Psoas muscle (tissue), 8 donors: Measurements from ENCODE around the gene GALNT17. TPM values are rescaled to one million over a fixed set of nuclear protein-coding genes. Genes with fewer than 3 reads are reported as not detected.
A peak's percentile ranks its signal among the peaks of the same experiment; 100 is the strongest.

Source experiments
- ATAC-seq, 4 donors: fragments of 200-7000 bp; cut with Tn5 transposase; one replicate each; pipeline ENCODE4 v1.9.1; 2020; ENCODE audit warnings: moderate library complexity in 3 of 4, mild to moderate bottlenecking in 2 of 4
- DNase-seq, 2 donors: peaks; one replicate each; pipeline ENCODE4 v3.0.0-alpha.2; 2020
- H3K27ac ChIP-seq: fragments of 200-600 bp; one replicate; pipeline ENCODE4 v1.8.0; 2022
- H3K27me3 ChIP-seq, 3 donors: fragments of 200-600 bp in 1 of 3; one replicate each; pipeline versions ENCODE4 v1.6.1 to v1.8.0; 2013 to 2022; ENCODE audit warnings: low read length in 2 of 3, mild to moderate bottlenecking in 2 of 3, moderate library complexity in 1 of 3; ENCODE audit not compliant: insufficient read depth in 3 of 3
- H3K36me3 ChIP-seq, 2 donors: fragments of 200-600 bp in 1 of 2; one replicate each; pipeline versions ENCODE4 v1.6.1 to v1.8.0; 2013 to 2022; ENCODE audit warnings: low read depth in 1 of 2, mild to moderate bottlenecking in 1 of 2, moderate library complexity in 1 of 2; ENCODE audit not compliant: insufficient read depth in 1 of 2
- H3K4me1 ChIP-seq: fragments of 200-600 bp; one replicate; pipeline ENCODE4 v1.8.0; 2022
- H3K4me3 ChIP-seq: fragments of 200-600 bp; one replicate; pipeline ENCODE4 v1.8.0; 2022; ENCODE audit warnings: mild to moderate bottlenecking
- H3K9me3 ChIP-seq: fragments of 200-600 bp; one replicate; pipeline ENCODE4 v1.8.0; 2022
- WGBS, 3 donors: extraction: QIAGEN DNeasy Blood & Tissue Kit; methylation state at CpG; one replicate each; pipeline versions ENCODE4 v1.1.6 to v1.1.7; 2013; 5-methylcytosine and 5-hydroxymethylcytosine counted together
- intact Hi-C, 2 donors: fragments of 100-400 bp; cut with DNase I; formaldehyde crosslinking; loops; one replicate each; pipeline versions ENCODE4 v1.11.0 to v1.14.2; 2022
- polyA plus RNA-seq, 3 donors: library from polyadenylated mRNA; stranded (reverse); fragments of 200-250 nt; gene quantifications; one replicate each; pipeline ENCODE4 v1.2.3, GENCODE V29; 2013
- total RNA-seq, 4 donors: library from RNA; stranded (reverse); fragmentation: NEBNext Ultra II Directional in 2 of 4; extraction: Animal tissue kit (Norgen Biotek cat#: 25700) in 2 of 4; gene quantifications; one replicate each; pipeline versions ENCODE4 v1.2.1 to v1.2.4, GENCODE V29; 2021 to 2023
- TF ChIP-seq, protein P1 (sequence below): fragments of 200-600 bp; IDR thresholded peaks from one replicate; pipeline ENCODE4 v1.8.0; 2022; ENCODE audit warnings: antibody characterized with exemption
- donor health status: healthy with polysubstance abuse.
- donor health status: DM: no; HTN: no; CAD: no; lungs with moderate emphysema.
- donor health status: Bipolar disorder and iron deficiency.
- donor health status: healthy.
- donor health status: DM: yes; HTN: yes; CAD: no.
- donor health status: DM: no; HTN: no; CAD: no.
- donor health status: DM: no; HTN: no; CAD: no.
- donor health status: DM: yes; HTN: yes; CAD: no.

The GALNT17 gene
- total and polyA plus RNA-seq, 7 donors = 0.17 to 3.5 (median 0.65) TPM

DNA sequence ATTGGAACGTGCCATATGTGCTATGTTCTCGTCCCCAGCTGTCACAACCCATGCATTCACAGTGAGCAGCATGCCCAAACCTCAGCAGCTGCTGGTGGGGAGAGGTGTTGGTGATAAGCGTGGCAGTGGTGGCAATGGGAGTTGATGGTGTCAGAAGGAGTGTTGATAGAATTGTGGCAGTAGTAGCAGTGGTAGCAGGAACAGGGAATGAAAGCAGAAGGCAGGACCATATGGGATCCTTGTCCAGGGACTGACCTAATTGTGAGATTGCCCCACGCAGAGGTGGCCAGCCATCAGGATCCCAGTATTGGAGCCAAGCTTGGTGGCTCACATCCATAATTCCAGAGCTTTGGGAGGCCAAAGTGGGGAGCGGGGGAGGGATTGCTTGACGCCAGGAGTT lies 276.3 kb downstream of the GALNT17 start:
- Histone ChIP-seq H3K36me3 (no peaks in the 10 kb centered on the region), H3K4me3 (no peak overlapping the region), H3K9me3 (no peaks in the 10 kb centered on the region), H3K27me3 (no peaks in the 10 kb centered on the region), H3K4me1 (no peaks in the 10 kb centered on the region), H3K27ac (no peak overlapping the region)
- 47 to 71% (median 63%) methylated on average over 6 of the region's 6 CpGs for WGBS, 3 donors
- no peak for DNase-seq
- intact Hi-C loops = no loop called here
- TF ChIP-seq, protein P1, sequence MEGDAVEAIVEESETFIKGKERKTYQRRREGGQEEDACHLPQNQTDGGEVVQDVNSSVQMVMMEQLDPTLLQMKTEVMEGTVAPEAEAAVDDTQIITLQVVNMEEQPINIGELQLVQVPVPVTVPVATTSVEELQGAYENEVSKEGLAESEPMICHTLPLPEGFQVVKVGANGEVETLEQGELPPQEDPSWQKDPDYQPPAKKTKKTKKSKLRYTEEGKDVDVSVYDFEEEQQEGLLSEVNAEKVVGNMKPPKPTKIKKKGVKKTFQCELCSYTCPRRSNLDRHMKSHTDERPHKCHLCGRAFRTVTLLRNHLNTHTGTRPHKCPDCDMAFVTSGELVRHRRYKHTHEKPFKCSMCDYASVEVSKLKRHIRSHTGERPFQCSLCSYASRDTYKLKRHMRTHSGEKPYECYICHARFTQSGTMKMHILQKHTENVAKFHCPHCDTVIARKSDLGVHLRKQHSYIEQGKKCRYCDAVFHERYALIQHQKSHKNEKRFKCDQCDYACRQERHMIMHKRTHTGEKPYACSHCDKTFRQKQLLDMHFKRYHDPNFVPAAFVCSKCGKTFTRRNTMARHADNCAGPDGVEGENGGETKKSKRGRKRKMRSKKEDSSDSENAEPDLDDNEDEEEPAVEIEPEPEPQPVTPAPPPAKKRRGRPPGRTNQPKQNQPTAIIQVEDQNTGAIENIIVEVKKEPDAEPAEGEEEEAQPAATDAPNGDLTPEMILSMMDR = no peak
- ATAC-seq = peak in 1 of 4 donors; percentile 61

DNA sequence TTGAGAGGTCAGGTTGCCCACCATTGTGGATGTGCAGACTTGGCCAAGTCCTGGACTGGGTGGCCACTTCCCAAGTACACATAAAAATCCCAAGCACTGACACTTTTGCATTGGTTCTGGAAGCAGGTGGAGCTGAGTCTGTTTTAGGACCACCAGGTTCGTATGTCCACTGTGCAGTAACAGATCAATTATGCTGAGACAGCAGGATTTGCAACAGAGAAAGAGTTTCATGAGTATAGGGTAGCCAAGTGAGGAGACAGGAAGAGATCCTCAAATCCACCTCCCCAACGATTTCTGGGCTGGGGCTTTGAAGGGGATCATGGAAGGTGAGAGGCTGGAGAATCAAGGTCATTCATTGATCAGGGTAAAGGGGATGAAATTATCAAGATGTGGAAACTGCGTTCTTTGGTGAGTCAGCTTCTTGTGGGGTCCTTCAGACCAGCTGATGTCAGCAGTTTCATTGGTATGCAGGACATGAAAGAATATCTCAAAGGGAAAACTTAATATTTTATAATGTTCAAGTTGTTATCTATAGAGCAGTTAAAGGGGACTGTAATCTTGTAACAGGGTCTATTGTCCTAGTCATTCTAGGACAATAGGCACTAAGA lies 277.7 kb downstream of the GALNT17 start:
- 80 to 83% (median 80%) methylated on average over 3 of the region's 3 CpGs for WGBS, 3 donors
- ATAC-seq (no peak), DNase-seq (no peak)
- Histone ChIP-seq H3K4me3 (no peak overlapping the region), H3K27ac (no peak overlapping the region), H3K27me3 (no peaks in the 10 kb centered on the region), H3K36me3 (no peaks in the 10 kb centered on the region), H3K4me1 (no peaks in the 10 kb centered on the region), H3K9me3 (no peaks in the 10 kb centered on the region)
- intact Hi-C loops = no loop called here
- TF ChIP-seq, protein P1 = no peak

DNA sequence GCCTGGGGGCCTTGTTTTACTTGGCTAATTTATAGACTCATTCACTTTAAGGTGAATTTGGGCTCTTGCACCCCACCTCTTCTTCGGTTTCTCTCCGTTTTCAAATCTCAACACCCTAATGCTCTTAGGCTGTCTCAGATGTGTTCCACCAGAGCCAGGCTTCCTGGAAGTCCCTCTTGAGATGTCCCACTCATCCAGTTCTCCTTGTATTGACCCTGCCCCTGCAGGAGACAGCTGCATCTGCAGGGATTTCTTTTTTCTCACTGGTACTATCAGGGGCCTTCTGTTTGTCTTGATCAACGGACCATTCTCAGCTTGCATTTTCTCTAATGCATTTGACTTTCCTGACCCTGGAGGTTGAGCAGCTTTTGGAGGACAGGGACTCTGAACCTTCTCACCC lies 279.5 kb downstream of the GALNT17 start:
- Histone ChIP-seq H3K27ac (no peak overlapping the region), H3K4me3 (no peak overlapping the region), H3K9me3 (no peaks in the 10 kb centered on the region), H3K36me3 (no peaks in the 10 kb centered on the region), H3K4me1 (no peaks in the 10 kb centered on the region), H3K27me3 (no peaks in the 10 kb centered on the region)
- intact Hi-C loops = no loop called here
- 83 to 89% (median 84%) methylated on average over 3 of the region's 3 CpGs for WGBS, 3 donors
- TF ChIP-seq, protein P1 = no peak
- ATAC-seq (no peak), DNase-seq (no peak)

DNA sequence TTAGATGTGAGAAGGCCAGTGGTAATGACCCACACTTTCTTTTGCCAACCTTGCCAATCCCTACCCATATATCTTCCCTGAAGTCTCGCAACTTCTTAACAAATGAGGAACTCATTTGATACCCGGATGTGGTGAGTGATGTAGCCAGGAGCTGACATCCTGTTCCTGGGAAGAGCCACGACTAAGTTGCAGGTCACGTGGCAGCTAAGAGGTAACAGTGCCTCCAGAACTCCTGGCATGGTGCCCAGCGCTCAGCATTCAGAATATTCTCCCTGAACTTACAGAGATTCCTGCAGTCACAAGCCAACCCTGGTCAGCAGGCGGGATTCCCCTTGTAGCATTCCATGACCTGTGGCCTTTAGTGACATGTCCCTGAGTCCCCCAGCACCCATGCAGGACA lies 282.5 kb downstream of the GALNT17 start:
- TF ChIP-seq, protein P1 = no peak
- no peaks in the 10 kb centered on the region for H3K4me1 ChIP-seq
- no peak overlapping the region for H3K27ac ChIP-seq
- DNase-seq = no peak
- 62 to 71% (median 70%) methylated on average over 6 of the region's 6 CpGs for WGBS, 3 donors
- no peaks in the 10 kb centered on the region for H3K36me3 ChIP-seq
- intact Hi-C loops = no loop called here
- H3K9me3 ChIP-seq = no peaks in the 10 kb centered on the region
- no peaks in the 10 kb centered on the region for H3K27me3 ChIP-seq
- no peak for ATAC-seq
- no peak overlapping the region for H3K4me3 ChIP-seq
